Measurements from ENCODE around the gene SLC9A7.

DNA sequence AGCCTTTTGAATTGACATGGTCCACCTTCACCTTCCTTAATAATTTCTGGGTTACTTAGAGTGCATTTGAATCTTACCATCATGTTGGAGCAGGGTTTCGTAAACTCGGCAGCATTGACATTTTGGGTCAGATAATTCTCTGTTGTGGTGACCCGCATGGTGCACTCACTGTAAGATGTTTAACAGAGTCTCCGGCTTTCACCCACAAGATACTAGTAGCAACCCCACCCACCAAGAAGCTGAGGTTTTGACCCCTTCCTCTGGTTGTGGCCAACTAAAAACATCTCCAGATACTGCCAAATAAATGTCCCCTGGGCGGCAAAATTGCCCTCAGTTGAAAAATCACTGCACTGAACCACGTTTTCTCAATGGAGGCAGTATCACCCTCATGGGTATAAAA lies 122.7 kb downstream of the SLC9A7 start:
- TF ChIP-seq, protein P1, sequence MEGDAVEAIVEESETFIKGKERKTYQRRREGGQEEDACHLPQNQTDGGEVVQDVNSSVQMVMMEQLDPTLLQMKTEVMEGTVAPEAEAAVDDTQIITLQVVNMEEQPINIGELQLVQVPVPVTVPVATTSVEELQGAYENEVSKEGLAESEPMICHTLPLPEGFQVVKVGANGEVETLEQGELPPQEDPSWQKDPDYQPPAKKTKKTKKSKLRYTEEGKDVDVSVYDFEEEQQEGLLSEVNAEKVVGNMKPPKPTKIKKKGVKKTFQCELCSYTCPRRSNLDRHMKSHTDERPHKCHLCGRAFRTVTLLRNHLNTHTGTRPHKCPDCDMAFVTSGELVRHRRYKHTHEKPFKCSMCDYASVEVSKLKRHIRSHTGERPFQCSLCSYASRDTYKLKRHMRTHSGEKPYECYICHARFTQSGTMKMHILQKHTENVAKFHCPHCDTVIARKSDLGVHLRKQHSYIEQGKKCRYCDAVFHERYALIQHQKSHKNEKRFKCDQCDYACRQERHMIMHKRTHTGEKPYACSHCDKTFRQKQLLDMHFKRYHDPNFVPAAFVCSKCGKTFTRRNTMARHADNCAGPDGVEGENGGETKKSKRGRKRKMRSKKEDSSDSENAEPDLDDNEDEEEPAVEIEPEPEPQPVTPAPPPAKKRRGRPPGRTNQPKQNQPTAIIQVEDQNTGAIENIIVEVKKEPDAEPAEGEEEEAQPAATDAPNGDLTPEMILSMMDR (conservative IDR thresholded peaks at IDR 0.05 in 1 of 2, IDR thresholded peaks at IDR 0.05 in 1 of 2; ENCODE audit: low read depth in 1 of 2, low read length in 2 of 2) = no peak
- TF ChIP-seq EZH2 (IDR thresholded peaks at IDR 0.05; ENCODE audit: low read length, missing control alignments) = no peak
